ENCODE data around the gene TENM3.

Gene TENM3

DNA sequence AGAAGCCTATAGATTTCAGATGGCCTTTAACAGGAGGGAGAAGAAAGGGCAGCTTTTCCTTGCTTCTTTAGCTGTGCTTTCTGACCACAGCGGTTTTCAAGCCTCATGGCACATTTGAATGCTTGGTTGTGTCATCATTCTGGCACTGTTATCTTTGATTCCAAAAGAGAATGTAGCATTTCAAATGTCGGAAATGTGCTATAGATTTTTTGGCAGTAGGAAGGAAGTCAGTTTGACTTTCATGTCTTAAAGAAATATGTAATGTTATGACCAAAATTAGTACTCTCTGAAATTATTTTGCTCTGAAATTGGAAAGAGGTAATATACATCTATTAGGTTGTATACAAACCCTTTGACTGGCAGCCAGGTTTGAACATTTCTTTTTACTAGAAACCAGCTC is 171.9 kb downstream of the TENM3 start:
- DNase-seq, result no peak

DNA sequence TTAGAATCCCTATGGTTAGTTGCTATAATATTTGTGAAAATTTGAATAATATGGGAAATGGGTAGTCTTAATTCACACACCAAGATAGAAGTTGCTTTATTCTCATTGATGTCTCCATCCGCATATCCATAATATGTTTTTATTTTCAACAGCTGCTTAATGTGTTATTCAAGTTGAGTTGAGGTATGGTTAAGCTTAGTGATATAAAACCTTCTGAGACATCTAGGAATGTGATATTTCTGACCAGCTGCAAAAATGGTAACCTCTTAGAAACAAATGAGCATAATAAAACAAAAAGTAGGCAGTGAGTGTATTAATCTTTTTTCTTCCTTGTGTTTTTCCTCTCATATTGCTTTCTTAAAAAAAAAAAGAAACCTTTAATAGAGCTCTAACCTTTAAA is 172.9 kb downstream of the TENM3 start:
- DNase-seq, result no peak

DNA sequence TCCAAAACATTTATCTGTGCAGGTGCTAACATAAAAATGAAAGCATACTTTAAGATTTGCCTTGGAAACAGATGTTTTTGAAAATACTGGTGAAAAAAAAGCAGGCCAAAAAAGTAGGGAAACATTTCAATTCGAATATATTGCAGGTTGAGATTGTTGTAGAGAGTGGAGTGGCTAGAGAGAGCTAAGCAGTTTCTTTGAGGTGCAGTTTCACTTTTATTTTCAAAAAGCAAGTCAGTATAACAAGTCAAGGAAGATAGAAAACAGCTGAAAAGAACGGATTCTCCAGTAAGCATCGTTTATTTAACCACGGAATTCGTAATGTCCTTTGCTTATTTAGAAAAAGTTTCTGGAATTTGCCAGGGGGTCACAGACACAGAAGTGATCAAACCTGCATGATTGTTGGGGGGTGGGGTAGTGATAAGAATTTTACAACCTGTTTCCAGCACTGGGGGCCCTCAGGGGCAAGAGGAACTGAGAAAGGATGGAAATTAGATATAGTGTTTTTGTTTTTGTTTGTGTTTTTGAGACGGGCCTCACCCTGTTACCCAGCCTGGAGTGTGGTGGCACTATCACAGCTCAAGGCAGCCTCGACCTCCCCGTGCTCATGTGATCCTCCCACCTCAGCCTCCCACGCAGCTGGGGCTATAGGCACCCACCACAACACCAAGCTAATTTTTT is 175.0 kb downstream of the TENM3 start:
- DNase-seq, result no peak

DNA sequence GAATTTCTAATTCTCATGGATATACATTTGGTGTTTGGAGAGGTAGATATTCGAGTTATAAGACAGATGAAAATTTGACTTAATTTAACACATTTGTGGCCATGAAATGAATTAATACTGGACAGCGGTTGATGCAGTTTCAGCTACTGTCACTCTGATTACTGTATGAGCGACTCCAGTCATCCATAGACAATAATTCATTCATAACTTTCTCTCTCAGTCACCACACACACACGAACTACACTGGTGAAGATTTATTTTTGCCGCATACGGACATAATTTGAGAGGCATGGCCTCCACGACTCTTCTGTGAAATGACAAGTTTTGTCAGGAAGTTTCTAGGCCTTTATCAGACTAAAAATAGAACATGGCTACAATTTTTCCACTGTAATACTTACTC is 177.0 kb downstream of the TENM3 start:
- DNase-seq, result no peak

DNA sequence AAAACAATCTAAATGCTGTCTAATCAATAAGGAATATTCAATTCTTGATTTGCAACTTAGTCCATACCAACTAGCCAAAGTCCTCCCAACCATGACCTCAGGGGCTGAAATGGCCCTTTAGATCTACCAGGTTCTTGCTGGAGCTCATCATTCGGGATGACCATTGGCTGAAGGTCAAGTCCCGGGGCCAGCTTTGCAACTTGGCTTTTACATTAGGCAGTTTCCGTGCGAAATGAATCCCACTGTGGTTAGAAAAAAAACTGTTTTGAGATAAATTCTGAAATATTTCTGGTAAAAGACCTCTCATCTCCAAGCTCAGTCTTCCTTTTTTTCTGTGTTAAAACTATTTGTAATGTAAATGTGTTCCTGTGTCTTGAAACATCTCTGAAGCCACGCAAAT is 178.6 kb downstream of the TENM3 start:
- no peak for DNase-seq

DNA sequence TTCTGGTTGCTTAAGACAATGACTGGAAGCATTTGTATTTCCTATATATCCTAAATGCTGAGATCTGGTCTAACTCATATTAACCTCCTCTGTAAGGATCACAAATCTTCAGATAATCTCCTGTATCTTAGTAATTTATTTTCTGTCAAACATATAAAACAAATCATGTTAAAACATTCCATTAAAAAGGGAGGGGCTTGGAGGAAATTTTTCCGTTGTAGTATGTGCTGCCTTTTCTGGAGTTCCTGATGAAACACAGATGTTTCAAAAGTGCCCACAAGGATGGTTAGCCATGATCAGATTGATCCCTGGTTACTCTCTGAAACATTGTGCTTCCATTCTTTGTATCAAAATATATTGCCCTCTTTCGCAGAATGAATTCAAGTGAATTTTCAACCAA is 182.1 kb downstream of the TENM3 start:
- no peak for DNase-seq

DNA sequence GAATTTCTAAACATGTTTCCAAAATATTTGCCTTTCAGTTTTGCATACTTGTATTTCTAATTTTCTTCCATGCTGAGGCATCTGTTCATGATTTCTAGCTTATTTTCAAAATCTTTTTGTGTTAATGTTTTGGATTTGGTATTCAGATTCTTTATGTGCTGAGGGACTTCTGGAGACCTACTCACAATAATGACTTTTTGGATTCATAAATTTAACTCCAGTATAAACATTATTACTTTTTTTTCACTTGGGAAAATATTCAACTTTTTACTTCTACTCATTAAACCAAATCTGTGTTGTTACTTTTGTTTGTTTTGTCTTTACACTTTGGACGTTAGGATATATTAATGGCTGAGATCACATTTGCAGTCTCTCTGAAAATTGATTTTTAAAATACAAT is 183.7 kb downstream of the TENM3 start:
- no peak for DNase-seq

DNA sequence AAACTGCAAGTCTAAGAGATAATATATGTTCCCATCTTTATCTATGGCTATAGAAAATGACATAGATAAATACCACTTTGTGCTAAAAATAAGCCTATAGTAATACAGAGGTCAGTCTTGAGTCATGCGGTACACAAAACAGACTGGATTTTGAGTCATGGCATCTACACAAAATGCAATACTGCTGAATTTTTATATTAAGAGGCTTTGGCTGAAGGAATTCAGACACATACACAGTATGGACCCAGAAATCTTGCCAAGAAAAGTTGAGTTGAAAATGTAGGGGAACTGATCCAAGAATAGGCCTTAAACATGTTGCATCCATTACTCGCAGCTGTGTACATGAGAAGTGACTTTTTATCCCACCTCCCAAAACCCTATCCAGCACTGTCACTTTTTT is 184.4 kb downstream of the TENM3 start:
- no peak for DNase-seq

DNA sequence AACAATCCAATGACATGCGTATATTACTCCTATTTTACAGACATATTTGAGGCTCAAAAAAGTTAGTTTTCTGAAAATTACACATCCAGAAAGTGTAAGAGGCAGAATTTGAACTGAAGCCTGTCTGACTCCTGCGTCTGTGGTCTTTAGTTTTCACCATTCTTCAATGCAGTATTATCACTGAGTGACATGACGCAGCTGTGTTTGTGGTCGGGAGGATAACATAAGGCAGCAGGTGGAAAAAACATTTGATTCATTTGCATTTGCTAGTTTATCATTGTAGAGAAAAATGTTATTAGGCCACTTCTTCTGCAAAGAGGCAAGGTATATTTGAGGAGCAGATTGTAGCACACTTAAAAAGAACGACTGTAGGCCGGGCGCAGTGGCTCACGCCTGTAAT is 186.7 kb downstream of the TENM3 start:
- no peak for DNase-seq

DNA sequence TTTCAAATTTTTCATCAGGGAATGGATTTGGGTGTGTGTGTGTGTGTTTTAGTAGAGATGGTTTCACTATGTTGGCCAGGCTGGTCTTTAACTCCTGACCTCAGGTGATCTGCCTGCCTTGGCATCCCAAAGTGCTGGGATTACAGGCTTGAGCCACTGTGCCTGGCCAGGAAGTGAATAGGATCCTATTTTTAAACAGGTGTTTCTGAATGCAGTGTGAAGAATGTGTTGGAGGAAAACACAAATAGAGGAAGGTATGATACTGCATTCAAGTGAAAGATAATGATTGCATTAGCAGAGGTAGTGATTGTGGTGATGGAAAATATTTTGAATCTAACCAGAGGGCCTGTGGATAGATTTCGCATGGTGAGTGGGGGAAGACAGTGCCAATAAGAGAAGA is 189.6 kb downstream of the TENM3 start:
- DNase-seq, result no peak

DNA sequence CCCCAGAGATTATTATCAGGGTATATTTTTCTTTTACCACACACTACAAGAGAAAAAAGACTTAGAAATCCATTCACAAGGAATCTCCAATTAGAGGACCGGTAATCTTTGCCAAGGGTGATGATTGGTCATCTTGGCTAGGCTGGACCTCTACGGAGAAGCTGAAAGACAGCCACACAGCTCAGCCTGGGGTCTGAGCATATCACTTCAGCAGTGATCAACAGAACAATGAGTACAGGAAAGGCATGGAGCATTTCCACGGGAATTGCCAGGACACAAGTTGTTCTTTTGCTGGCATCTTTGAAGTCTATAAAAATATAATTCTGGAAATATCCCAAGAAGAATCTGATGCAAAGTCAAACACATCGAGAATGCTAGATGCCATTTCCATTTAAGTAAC is 191.5 kb downstream of the TENM3 start:
- no peak for DNase-seq

DNA sequence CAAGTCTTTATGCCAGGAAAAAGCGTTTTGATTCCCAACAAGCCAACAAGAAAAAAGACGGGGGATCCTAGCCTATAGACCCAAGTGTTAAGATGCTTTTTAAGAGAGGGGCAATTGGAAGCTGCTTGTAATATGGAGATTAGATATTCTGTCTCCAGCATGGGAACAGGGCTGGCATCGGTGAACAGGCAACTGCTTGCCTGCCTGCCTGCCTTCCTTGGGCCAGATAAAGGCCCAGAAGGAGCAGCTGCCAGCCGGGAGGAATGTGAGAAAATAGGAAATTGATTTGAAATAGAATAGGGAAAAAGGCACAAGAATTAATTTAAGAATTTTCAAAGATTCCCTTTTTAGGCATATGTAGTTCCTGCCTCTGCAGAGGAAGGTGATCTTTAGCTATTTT is 192.2 kb downstream of the TENM3 start:
- no peak for DNase-seq

DNA sequence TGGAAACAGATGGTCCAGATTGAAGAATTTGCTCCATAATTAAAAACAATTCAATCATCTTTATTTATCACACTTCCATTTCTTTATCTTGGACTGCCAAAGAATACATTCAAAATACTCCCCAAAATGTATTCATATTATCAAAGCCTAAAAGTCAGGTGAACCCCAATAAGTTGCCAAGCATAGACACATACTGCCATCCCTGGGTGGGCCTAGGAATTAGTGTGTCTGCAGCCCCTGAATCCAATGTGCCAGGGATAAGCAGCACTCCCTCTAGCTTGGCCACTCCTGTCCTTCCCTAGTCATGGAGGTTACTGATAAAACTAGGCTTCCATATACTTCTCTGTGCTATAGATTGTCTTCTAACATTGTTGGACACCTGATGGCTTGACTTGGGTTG is 199.9 kb downstream of the TENM3 start:
- no peak for DNase-seq

DNA sequence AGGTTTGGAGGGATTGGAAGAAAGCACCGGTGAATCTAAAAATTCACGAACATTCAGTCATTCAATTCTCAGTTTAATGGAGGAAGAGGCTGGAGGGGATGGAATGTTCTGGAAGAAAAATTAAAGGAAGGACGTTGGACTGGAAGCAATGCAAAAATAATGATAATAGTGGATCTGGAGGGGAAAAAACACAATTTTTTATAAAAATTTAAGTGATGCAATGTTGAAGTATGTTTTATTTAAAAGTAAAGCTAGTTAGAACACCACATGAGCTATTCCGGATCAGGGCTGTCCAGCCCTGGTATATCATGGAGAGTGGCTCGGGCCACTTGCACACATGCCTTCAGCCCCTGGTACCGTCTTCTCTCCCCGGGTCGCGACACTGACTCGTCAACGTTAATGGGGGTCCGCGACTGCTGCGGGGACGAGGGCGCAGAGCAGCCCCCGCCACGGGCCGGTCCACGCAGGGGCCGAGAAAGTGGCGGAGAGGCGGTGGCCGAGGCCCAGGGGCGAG is 204.6 kb downstream of the TENM3 start:
- DNase-seq, result no peak

DNA sequence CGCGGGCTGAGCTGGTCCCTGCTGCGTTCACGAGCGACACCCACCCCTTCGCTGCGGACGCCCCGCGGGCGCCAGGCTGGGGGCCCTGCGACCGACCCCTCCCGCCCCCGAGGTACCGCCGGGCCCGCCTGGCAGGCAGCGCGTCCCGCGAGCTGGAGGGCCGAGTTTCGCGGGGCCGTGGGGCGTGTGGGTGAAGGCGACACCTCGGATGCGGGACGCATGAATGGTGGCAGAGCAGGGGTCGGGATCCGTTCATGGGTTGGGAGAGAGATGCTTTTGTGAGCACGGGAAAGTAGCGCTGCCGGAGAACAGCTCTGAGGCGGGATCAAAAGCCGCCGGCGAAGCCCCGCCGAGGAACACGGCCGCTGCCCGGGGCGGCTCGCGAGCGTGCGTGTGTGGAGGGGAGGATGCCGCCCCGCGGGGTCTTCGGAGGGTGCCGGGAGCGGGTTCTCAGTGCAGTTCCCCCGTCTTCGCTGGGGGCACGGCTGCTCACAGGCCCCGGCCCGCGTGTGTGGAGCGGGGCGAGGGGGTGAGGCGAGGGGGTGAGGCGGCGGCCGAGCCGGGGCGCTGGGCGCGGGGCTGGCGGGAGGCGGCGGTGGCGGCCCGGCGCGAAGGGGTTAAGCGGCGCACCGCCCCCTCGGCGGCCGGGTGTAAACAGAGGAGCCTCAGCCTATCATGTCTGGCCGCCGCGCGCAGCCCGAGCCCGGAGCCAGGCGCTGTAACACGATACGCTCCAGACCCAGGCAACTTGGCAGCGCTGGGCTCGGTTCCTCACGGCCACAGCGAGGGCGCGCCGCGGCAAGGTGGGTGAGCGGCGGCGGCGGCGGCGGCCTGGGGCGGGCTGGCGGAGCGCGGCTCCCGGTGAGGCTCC is 205.3 kb downstream of the TENM3 start:
- peak; percentile 76 for DNase-seq

DNA sequence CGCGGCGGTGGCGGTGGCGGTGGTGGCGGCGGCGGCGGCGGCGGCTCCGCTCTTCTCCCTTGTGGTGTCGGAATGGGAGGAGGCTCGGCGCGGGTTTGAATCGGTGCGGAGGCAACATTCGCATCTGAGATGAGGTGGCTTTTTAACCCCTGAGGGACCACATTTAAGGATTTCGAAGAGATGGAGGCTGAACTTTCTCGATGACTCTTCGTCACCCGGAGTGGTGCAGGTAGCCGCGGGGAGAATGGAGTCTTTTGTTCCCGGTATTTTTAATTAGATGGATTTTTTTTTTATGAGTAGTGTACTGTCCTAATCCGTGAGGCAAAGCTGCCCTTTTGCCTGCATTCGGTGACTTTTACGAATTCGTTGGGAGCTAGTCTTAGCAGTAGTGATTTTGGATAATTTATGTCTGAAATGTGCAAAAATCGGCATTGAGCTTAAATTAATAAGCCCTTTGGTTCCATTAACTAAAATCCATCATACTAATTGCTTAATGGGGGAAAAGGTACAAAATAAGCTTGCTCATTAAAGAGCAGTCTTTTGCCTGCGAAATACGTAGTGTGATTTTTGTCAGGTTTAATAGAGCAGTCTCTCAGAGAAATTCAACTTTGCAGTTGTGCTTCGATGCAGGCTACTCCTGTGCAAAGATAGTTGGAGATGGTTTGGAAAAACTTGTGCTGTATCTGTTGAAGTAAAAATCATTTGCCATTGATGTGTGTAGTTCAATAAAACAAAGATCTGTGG is 206.2 kb downstream of the TENM3 start:
- no peak for DNase-seq

DNA sequence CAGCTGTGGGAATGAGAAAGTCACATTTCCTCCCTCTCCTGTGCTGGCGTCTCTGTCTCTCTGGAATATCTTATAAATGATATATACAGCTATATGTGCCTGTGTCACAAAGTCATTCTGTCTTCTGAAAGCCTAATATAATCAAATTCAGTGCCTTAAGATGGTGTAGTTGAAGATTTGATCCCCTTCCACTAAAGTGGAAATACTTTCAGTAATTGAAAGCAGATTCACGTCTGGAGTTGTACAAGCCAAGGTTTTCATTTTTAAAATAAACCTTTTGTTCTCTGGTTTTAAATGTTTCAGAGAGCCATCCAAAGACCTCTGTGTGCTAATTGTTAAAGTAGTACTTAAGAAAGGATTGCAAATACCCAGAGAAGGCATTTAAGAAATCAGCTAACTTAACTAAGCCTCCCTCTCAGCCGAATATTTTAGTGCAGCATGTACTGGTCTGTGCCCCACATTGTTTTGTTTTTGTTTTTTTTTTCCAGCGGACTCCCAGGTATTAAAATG is 206.8 kb downstream of the TENM3 start:
- no peak for DNase-seq

DNA sequence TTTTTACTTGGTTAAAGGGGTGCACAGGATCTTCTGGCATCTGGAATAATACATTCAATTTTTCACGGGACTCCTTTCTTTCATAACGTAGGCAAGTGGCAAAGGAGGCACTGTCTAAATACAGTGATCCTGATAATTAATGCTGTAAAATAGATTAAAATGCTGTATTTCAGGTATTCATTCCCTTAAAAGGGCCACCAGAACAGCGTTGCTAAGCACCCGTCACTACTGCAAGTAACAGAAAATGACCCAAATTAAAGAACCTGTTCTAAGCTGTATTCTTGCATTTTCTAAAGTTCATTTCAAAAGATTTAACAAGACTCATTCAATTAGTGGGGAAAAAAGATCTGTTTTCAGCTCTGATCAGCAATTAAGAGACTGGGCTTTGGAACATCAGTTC is 208.2 kb downstream of the TENM3 start:
- DNase-seq, result no peak

DNA sequence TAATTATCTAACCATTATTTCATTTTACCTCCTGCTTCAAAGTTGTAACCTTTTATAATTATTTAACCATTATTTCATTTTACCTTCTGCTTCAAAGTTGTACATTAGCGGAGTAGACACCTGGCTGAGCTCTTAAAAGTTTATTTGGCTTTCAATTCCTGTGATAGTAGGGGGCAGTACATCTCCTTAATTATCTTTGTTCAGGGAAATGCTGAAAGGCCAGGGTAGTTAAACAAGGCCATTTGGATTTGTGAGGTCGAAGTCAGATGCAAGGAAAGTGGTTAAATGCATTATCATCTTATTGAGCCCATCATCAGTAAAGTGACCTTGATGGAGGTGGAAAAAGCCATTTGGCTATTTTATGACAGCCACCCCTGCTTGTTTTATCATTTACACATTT is 210.6 kb downstream of the TENM3 start:
- DNase-seq, result no peak

DNA sequence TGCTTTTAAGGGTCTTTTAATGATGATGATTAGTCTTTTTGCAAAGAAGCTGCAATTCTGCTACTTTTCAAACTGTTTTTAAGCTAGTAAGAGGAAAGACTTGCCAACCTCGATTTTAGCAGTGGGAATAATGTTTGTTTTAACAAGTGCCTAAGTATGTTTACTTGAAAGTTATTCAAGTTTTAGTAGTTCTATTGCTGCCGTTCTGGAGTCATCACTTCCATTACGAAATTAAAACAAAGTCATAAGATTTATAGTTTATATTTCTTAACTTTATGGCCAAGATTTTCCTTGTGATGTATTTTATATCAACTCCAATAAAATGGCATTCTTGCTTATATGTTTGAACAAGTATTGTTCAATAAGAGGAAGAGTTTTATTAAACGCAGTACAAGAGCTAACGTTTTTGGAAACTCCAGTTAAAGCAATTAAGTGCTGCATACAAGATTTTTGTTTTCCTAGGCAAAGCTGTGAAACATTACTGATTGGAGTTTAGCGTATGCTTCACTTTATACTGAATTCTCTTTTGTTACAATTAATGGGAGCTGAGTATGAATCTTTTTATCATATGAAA is 211.3 kb downstream of the TENM3 start:
- no peak for DNase-seq

DNA sequence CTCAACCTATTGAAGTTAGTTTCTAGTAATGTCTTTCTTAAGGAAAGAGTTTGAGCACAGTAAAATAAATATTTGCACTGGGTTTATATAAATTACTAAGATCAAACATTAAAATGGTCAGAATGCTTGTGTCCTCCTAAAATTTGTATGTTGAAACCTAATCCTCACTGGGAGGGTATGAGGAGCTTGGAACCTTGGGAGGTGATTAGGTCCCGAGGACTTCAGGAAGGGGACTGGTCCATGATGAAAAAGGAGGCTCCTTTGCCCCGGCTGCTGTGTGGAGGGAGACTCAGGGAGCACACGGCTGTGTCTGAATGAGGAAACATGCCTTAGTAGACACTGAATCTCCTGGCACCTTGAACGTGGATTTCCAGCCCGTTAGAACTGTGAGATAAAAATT is 221.9 kb downstream of the TENM3 start:
- DNase-seq, result no peak

DNA sequence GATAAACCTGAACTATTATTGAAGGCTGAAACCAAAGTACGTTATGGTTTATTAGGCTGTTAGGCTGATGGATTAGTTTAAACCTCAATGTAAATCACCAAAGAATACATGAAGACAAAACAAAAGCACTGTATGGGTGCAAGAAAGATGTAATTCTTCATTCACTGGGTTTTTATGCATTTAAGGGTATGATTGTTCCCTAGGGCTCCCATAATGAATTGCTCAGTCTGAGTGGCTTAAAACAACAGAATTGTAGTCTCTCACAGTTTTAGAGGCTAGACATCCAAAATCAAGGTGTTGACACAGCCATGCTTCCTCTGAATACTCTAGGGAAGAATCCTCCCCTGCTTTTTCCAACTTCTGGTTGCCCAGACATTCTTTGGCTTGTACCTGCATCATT is 222.8 kb downstream of the TENM3 start:
- DNase-seq, result no peak

DNA sequence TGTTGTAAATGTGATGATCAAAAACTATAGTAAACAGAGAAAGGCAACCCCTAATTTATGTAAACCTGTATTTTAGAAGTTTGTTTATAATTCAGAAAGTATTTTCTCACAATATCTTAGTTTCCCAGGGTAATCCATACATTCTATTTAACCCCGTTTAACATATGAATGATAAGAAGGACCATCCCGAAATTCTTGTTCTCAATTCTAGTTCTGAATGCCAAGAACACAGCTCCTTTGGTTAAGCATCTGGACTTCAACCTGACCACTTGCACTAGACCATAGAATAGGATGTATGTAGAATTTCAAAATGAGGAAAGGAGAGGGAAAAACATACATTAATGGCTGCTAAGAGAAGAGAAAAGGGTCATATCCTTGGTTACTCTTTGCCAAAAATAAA is 227.0 kb downstream of the TENM3 start:
- DNase-seq, result no peak
